Astrocyte (in vitro differentiated cells and primary cell): ENCODE results near the gene ZNF276.

Experiments
- EZH2 ChIP-seq: IDR thresholded peaks from 2 replicates; pipeline ENCODE4 v1.6.1; 2012; ENCODE audit warnings: mild to moderate bottlenecking, low read length, inconsistent platforms; ENCODE audit not compliant: insufficient read depth
- TF ChIP-seq, protein P1 (sequence below): IDR thresholded peaks from 2 replicates; pipeline ENCODE4 v1.5.1; 2011; ENCODE audit warnings: low read depth, mild to moderate bottlenecking, inconsistent platforms, low read length, moderate library complexity; ENCODE audit not compliant: insufficient read depth

DNA sequence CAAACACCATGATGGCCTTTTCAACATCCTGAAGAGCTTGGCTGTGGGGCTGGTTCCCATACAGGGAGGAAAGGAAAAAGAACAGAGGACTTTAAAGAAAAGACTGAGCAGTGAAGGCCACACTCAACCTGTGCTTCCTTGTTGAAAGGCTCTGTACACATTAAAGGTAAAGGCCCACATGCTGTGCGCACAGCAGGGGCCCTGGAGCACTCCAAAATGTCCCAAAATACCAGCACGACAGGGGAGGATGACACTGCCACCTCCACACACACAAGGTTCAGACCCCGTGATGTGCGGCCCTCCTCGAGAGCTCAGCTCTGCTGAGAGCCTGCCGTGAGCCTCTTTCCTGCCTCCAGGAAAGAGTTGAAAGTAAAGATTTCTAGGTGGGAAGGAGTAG, 58.6 kb downstream of the ZNF276 start:
- TF ChIP-seq, protein P1, sequence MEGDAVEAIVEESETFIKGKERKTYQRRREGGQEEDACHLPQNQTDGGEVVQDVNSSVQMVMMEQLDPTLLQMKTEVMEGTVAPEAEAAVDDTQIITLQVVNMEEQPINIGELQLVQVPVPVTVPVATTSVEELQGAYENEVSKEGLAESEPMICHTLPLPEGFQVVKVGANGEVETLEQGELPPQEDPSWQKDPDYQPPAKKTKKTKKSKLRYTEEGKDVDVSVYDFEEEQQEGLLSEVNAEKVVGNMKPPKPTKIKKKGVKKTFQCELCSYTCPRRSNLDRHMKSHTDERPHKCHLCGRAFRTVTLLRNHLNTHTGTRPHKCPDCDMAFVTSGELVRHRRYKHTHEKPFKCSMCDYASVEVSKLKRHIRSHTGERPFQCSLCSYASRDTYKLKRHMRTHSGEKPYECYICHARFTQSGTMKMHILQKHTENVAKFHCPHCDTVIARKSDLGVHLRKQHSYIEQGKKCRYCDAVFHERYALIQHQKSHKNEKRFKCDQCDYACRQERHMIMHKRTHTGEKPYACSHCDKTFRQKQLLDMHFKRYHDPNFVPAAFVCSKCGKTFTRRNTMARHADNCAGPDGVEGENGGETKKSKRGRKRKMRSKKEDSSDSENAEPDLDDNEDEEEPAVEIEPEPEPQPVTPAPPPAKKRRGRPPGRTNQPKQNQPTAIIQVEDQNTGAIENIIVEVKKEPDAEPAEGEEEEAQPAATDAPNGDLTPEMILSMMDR = no peak
- no peak for TF ChIP-seq EZH2
